ENCODE results near the gene DCAF8.

DCAF8 gene

DNA sequence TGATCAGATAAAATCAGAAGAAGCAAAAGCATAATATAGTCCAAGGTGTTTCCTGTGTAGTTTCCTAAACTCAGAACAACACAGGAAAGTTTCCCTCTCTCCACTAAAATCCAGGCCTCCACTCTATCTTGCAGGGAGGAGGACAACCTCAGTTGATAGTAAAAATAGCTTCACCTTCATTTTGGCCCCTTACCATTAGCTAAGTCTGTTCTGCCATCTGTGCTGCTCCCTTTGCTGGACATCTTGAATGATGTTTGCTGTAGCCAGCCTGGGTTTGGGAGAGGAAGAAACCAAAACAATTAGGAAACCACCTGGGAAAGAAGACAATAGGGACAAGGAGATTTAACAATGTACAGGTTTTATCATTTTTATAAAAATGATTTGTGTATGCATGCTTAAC is 18.6 kb downstream of the DCAF8 start:
- no peak overlapping the region for H3K4me3 ChIP-seq (replicated peaks in 1 of 2; ENCODE audit: low read depth in 2 of 2, low read length in 2 of 2)
- no peak for DNase-seq (ENCODE audit: low read depth in 2 of 2)
- TF ChIP-seq, protein P1, sequence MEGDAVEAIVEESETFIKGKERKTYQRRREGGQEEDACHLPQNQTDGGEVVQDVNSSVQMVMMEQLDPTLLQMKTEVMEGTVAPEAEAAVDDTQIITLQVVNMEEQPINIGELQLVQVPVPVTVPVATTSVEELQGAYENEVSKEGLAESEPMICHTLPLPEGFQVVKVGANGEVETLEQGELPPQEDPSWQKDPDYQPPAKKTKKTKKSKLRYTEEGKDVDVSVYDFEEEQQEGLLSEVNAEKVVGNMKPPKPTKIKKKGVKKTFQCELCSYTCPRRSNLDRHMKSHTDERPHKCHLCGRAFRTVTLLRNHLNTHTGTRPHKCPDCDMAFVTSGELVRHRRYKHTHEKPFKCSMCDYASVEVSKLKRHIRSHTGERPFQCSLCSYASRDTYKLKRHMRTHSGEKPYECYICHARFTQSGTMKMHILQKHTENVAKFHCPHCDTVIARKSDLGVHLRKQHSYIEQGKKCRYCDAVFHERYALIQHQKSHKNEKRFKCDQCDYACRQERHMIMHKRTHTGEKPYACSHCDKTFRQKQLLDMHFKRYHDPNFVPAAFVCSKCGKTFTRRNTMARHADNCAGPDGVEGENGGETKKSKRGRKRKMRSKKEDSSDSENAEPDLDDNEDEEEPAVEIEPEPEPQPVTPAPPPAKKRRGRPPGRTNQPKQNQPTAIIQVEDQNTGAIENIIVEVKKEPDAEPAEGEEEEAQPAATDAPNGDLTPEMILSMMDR (IDR thresholded peaks at IDR 0.05; ENCODE audit: low read depth, low read length), result no peak

DNA sequence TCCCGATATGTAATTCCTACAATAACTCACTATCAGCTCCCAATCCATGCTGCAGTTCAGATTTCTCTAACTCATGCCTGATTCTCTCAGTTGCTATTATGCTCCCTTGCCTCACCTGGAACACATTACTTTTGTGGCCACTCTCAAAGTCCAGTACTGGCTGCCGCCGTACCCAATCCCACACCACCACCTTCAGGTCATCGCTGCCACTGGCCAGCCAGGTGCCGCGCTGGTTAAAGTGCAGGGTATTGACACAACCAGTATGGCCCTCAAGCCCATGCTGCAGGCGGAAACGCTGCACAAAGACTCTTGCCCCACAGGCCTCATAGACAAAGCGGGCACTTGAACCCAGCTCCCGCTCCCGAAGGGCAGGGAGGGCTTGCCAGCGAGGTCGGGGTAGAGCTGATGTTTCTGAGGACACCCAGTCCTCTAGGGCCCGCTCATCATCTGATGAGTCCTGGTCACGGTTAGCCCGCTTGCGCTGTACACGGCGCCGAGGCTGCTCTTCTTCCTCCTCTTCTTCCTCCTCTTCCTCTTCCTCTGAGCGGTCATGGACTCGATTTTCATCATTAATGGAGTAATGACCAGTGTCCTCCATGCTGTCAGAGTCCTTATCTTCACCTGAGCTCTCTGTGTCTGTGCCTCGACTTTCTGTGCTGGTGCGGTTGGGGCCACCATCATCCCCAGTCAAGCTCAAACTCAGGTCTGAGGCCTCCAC is 22.6 kb downstream of the DCAF8 start:
- H3K4me3 ChIP-seq (replicated peaks in 1 of 2; ENCODE audit: low read depth in 2 of 2, low read length in 2 of 2), result no peak overlapping the region
- no peak for DNase-seq (ENCODE audit: low read depth in 2 of 2)
- TF ChIP-seq, protein P1 (IDR thresholded peaks at IDR 0.05; ENCODE audit: low read depth, low read length), result no peak

DNA sequence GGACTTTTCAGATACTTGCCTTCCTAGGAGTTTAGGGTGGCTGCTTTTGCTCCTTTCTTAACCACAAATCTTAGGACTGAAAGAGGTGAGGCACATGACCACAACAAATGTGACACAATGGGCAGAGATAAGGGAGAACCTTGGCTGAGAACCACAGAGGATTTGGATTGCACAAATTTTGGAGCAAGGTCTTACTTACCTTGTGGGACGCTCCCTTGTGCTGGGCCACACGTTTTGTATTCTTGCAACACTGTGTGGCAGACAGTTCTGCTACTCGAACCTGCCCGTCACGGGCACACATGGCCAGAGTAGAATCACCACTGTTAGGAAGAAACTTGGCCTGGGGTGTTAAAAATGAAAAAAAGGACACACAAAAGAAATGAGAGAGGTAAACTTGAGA is 23.9 kb downstream of the DCAF8 start:
- DNase-seq (ENCODE audit: low read depth in 2 of 2), result no peak
- H3K4me3 ChIP-seq (replicated peaks in 1 of 2; ENCODE audit: low read depth in 2 of 2, low read length in 2 of 2), result no peak overlapping the region
- TF ChIP-seq, protein P1 (IDR thresholded peaks at IDR 0.05; ENCODE audit: low read depth, low read length), result no peak

DNA sequence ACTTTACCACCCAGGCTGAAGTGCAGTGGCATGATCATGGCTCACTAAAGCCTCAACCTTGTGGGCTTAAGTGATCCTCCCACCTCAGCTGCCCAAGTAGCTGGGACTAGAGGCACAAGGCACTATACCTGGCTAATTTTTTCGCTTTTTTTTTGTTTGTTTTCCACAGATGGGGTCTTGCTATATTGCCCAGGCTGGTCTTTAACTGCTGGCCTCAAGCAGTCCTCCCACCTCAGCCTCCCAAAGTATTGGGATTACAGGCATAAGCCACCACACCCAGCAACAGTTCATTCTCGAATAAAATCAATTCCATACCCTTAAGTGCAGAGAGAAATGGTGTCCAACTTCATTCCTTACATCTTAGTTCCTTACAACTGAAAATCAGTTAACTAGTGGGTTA is 24.8 kb downstream of the DCAF8 start:
- DNase-seq (ENCODE audit: low read depth in 2 of 2), result no peak
- H3K4me3 ChIP-seq (replicated peaks in 1 of 2; ENCODE audit: low read depth in 2 of 2, low read length in 2 of 2), result no peak overlapping the region
- TF ChIP-seq, protein P1 (IDR thresholded peaks at IDR 0.05; ENCODE audit: low read depth, low read length), result no peak

DNA sequence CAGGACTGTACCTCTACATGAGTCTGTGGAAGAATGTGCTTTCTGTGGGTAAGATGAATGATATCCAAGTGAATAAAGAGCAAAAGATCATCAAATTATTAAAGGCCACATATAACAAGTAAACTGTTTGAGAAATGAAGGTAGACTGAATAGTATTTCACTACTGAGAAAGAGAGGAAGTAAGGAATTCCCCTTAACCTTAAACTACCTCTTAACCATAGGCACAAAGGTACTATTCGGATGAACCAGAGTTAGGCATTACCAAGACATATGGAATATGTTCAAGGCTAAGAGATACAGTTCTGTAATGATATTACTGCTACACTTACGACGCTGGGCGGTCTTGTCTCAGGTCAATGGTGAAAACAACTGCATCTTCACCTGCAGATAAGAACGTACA is 25.5 kb downstream of the DCAF8 start:
- no peak for DNase-seq (ENCODE audit: low read depth in 2 of 2)
- no peak overlapping the region for H3K4me3 ChIP-seq (replicated peaks in 1 of 2; ENCODE audit: low read depth in 2 of 2, low read length in 2 of 2)
- TF ChIP-seq, protein P1 (IDR thresholded peaks at IDR 0.05; ENCODE audit: low read depth, low read length), result no peak

- no peak overlapping the region for H3K4me3 ChIP-seq (replicated peaks in 1 of 2; ENCODE audit: low read depth in 2 of 2, low read length in 2 of 2)
- DNase-seq (ENCODE audit: low read depth in 2 of 2), result no peak
- TF ChIP-seq, protein P1 (IDR thresholded peaks at IDR 0.05; ENCODE audit: low read depth, low read length), result no peak
Observed at GRCh38 chr1:160232911-160233310, 29.4 kb downstream of the DCAF8 start.

DNA sequence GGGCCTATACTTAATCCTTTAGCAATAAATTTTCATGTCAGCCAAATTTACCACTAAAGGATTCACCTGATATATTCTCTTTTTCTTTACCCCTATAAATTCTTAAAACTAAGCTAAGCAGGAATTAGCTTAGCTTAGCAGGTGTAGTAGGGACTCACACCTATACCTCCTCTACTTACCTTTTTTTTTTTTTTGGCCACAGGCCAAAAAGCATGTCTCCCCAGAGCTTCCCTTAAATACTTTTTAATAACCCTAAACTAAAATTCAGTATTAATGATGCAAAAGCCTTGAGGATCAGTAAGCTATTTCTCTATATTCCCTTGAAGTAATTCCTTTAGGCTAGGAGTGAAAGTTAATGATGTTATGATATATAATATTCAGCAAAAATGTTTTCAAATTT is 33.9 kb downstream of the DCAF8 start:
- no peak overlapping the region for H3K4me3 ChIP-seq (replicated peaks in 1 of 2; ENCODE audit: low read depth in 2 of 2, low read length in 2 of 2)
- no peak for DNase-seq (ENCODE audit: low read depth in 2 of 2)
- TF ChIP-seq, protein P1 (IDR thresholded peaks at IDR 0.05; ENCODE audit: low read depth, low read length), result no peak

Measured in cardiac fibroblast (primary cell).